K562 (cell line): ENCODE data around the gene RNPEPL1. TPM values are rescaled to one million over a fixed set of nuclear protein-coding genes. Genes with fewer than 3 reads are reported as not detected.
A peak's percentile ranks its signal among the peaks of the same experiment; 100 is the strongest.

Experiments
- BRD9 ChIP-seq: fragments of 450-650 bp; IDR thresholded peaks from 2 replicates; pipeline ENCODE4 v1.6.1; 2018; ENCODE audit warnings: low read depth; ENCODE audit not compliant: partially characterized antibody
- CHD1 ChIP-seq: fragments of 200-600 bp; sonication (generic); IDR thresholded peaks from one replicate; pipeline ENCODE4 v1.6.1; 2012; ENCODE audit warnings: mild to moderate bottlenecking, moderate library complexity, low read length, inconsistent platforms
- MED1 ChIP-seq: sonication (generic); formaldehyde crosslinking; IDR thresholded peaks from 2 replicates; pipeline ENCODE4 v1.8.1; 2023; ENCODE audit warnings: missing genetic modification reagents, borderline replicate concordance
- NRF1 ChIP-seq, 2 experiments: fragments of 450-650 bp; IDR thresholded peaks in 1 of 2; conservative IDR thresholded peaks in 1 of 2; 2 replicates each; pipeline ENCODE4 v1.6.1; 2014; ENCODE audit warnings: mild to moderate bottlenecking in 2 of 2
- SAFB ChIP-seq: fragments of 200-400 bp; formaldehyde crosslinking; IDR thresholded peaks from 2 replicates; pipeline ENCODE4 v1.6.1; 2017; ENCODE audit warnings: low read depth, low read length, borderline replicate concordance
- SMAD1 ChIP-seq: fragments of 150-350 bp; IDR thresholded peaks from 2 replicates; pipeline ENCODE4 v1.6.1; 2014; ENCODE audit warnings: low read length, low read depth; ENCODE audit not compliant: partially characterized antibody
- ZNF143 ChIP-seq: sonication (generic); formaldehyde crosslinking; IDR thresholded peaks from 2 replicates; pipeline ENCODE4 v1.9.0; 2022; ENCODE audit warnings: mild to moderate bottlenecking, missing genetic modification reagents
- ZNF668 ChIP-seq: fragments of 250-450 bp; sonication (Bioruptor Pico); IDR thresholded peaks from 2 replicates; pipeline ENCODE4 v1.8.0; 2022; ENCODE audit warnings: mild to moderate bottlenecking, inconsistent platforms
- polyA plus RNA-seq, 8 experiments: library from polyadenylated mRNA; depleted of rRNA in 4 of 8; stranded (reverse) in 5 of 8; unstranded in 3 of 8; fragments of >200 nt; fragmentation: Nextera tagmentation in 2 of 8; fragmentation: Illumina TruSeq in 1 of 8; extraction: Ambion mirVana in 2 of 8; extraction: Trizol in 1 of 8; gene quantifications; 2 replicates each; pipeline versions ENCODE4 v1.2.1 to v1.2.3, GENCODE V29; 2011 to 2014; ENCODE audit warnings: inconsistent platforms in 1 of 8, missing spikeins in 1 of 8
- total RNA-seq, 7 experiments: library from RNA; depleted of rRNA in 6 of 7; stranded (reverse); fragments of >200 nt in 6 of 7; fragmentation: Illumina TruSeq in 2 of 7; extraction: Trizol in 2 of 7; gene quantifications; 2 replicates each; pipeline versions ENCODE4 v1.2.1 to v1.2.3, GENCODE V29; 2011 to 2021; ENCODE audit warnings: low replicate concordance in 1 of 7
- TF ChIP-seq, protein P1 (sequence below): fragments of 250-450 bp; sonication (Bioruptor Pico); IDR thresholded peaks from 2 replicates; pipeline ENCODE4 v1.9.0; 2021; ENCODE audit warnings: mild to moderate bottlenecking, inconsistent platforms
- TF ChIP-seq, protein P2 (sequence below): fragments of 450-650 bp; IDR thresholded peaks from 2 replicates; pipeline ENCODE4 v1.6.1; 2016
- TF ChIP-seq, protein P3 (sequence below): fragments of 250-450 bp; sonication (Bioruptor Pico); IDR thresholded peaks from 2 replicates; pipeline ENCODE4 v1.8.0; 2021; ENCODE audit warnings: mild to moderate bottlenecking, moderate library complexity
- TF ChIP-seq, protein P4 (sequence below), 3 experiments: fragments of 200-800 bp in 1 of 3; sonication (Bioruptor generic) in 1 of 3; sonication (generic) in 1 of 3; formaldehyde crosslinking in 1 of 3; IDR thresholded peaks; 2 replicates each; pipeline versions ENCODE4 v1.6.1 to v1.8.0; 2016 to 2022; ENCODE audit warnings: mild to moderate bottlenecking in 2 of 3, missing compliant biosample characterization in 2 of 3, missing genetic modification characterization in 2 of 3, missing genetic modification reagents in 1 of 3
- TF ChIP-seq, protein P5 (sequence below), 3 experiments: fragments of 200-800 bp in 1 of 3; fragments of 250-450 bp in 1 of 3; fragments of 450-650 bp in 1 of 3; sonication (Bioruptor Pico) in 1 of 3; sonication (Bioruptor generic) in 1 of 3; formaldehyde crosslinking in 1 of 3; IDR thresholded peaks; 2 replicates each; pipeline versions ENCODE4 v1.6.1 to v1.8.0; 2016 to 2022; ENCODE audit warnings: mild to moderate bottlenecking in 2 of 3, missing genetic modification characterization in 2 of 3, missing compliant biosample characterization in 1 of 3, moderate library complexity in 1 of 3

RNPEPL1 gene
- total and polyA plus RNA-seq, 9 of the 15 experiments (the other 6 are each of a cell fraction or from before 2014, with no cell fraction given) = 0.07 to 38.7 (median 5.6) TPM

DNA sequence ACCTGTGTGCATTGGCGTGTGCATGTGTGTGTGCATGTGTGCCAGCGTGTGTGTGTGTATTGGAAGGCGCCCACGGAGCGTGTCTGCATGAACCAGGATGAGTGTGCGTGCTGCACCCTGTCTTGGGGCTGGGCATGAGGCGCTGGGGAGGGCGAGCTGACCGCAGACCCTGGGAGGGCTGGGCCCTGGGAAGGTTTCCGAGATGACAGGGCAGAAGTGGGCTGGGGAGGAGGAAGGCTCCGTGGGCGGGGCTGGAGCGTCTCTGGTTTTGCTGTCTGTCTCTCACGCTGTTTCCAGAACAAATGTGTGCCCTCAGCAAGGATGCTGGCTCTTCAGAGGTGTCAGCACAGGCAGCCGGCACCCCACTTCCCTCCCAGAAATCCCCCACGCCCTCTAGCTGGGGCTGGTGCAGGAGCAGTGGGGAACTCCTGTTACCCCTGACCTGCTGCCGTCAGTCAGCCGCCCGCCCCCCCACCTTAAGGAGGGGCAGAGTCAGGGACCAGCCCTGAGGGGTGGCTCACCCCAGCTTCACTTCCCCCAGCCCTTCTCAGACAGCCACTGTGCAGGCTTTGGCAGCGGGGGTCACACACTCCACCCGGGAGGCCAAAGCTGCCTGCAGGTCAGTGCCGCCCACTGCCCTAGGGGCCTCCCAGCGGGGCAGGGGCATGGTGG lies 56.8 kb downstream of the RNPEPL1 start, which contains the start of gene GPR35 (continued):
- TF ChIP-seq NRF1 (conservative IDR thresholded peaks at IDR 0.05 in 1 of 2, IDR thresholded peaks at IDR 0.05 in 1 of 2) = 0 out of 4 replicates have a peak, but pooled peaks of 1 of the 2 experiments have one; percentile 12
- TF ChIP-seq, protein P1, sequence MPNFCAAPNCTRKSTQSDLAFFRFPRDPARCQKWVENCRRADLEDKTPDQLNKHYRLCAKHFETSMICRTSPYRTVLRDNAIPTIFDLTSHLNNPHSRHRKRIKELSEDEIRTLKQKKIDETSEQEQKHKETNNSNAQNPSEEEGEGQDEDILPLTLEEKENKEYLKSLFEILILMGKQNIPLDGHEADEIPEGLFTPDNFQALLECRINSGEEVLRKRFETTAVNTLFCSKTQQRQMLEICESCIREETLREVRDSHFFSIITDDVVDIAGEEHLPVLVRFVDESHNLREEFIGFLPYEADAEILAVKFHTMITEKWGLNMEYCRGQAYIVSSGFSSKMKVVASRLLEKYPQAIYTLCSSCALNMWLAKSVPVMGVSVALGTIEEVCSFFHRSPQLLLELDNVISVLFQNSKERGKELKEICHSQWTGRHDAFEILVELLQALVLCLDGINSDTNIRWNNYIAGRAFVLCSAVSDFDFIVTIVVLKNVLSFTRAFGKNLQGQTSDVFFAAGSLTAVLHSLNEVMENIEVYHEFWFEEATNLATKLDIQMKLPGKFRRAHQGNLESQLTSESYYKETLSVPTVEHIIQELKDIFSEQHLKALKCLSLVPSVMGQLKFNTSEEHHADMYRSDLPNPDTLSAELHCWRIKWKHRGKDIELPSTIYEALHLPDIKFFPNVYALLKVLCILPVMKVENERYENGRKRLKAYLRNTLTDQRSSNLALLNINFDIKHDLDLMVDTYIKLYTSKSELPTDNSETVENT (CRISPR knock-in tag) = no peak
- TF ChIP-seq, protein P2, sequence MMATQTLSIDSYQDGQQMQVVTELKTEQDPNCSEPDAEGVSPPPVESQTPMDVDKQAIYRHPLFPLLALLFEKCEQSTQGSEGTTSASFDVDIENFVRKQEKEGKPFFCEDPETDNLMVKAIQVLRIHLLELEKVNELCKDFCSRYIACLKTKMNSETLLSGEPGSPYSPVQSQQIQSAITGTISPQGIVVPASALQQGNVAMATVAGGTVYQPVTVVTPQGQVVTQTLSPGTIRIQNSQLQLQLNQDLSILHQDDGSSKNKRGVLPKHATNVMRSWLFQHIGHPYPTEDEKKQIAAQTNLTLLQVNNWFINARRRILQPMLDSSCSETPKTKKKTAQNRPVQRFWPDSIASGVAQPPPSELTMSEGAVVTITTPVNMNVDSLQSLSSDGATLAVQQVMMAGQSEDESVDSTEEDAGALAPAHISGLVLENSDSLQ = 0 out of 2 replicates have a peak, but pooled peaks have one; percentile 28
- no peak for TF ChIP-seq BRD9
- TF ChIP-seq MED1 = no peak
- TF ChIP-seq, protein P3, sequence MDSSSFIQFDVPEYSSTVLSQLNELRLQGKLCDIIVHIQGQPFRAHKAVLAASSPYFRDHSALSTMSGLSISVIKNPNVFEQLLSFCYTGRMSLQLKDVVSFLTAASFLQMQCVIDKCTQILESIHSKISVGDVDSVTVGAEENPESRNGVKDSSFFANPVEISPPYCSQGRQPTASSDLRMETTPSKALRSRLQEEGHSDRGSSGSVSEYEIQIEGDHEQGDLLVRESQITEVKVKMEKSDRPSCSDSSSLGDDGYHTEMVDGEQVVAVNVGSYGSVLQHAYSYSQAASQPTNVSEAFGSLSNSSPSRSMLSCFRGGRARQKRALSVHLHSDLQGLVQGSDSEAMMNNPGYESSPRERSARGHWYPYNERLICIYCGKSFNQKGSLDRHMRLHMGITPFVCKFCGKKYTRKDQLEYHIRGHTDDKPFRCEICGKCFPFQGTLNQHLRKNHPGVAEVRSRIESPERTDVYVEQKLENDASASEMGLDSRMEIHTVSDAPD (CRISPR knock-in tag) = no peak
- TF ChIP-seq ZNF668 (CRISPR knock-in tag) = no peak
- no peak for TF ChIP-seq ZNF143 (CRISPR knock-in tag)
- no peak for TF ChIP-seq SMAD1
- TF ChIP-seq, protein P4, sequence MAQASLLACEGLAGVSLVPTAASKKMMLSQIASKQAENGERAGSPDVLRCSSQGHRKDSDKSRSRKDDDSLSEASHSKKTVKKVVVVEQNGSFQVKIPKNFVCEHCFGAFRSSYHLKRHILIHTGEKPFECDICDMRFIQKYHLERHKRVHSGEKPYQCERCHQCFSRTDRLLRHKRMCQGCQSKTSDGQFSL (CRISPR knock-in tag; IDR thresholded peaks at IDR 0.05) = peak; percentile 79
- TF ChIP-seq, protein P4 (tag; IDR thresholded peaks at IDR 0.05) = 0 out of 4 replicates have a peak, but pooled peaks of 1 of the 2 experiments have one; percentile 32
- TF ChIP-seq, protein P5, sequence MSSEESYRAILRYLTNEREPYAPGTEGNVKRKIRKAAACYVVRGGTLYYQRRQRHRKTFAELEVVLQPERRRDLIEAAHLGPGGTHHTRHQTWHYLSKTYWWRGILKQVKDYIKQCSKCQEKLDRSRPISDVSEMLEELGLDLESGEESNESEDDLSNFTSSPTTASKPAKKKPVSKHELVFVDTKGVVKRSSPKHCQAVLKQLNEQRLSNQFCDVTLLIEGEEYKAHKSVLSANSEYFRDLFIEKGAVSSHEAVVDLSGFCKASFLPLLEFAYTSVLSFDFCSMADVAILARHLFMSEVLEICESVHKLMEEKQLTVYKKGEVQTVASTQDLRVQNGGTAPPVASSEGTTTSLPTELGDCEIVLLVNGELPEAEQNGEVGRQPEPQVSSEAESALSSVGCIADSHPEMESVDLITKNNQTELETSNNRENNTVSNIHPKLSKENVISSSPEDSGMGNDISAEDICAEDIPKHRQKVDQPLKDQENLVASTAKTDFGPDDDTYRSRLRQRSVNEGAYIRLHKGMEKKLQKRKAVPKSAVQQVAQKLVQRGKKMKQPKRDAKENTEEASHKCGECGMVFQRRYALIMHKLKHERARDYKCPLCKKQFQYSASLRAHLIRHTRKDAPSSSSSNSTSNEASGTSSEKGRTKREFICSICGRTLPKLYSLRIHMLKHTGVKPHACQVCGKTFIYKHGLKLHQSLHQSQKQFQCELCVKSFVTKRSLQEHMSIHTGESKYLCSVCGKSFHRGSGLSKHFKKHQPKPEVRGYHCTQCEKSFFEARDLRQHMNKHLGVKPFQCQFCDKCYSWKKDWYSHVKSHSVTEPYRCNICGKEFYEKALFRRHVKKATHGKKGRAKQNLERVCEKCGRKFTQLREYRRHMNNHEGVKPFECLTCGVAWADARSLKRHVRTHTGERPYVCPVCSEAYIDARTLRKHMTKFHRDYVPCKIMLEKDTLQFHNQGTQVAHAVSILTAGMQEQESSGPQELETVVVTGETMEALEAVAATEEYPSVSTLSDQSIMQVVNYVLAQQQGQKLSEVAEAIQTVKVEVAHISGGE (CRISPR knock-in tag; IDR thresholded peaks at IDR 0.05) = no peak
- TF ChIP-seq CHD1 = no peak
- TF ChIP-seq SAFB = no peak
